BLaER1 treated with 17β-estradiol and CSF1 and Interleukin-3, amounts not matched to agents 10 nM and 100 nM (cell line): ENCODE measurements around the gene ZNF653.

Experiments
- H3K27ac ChIP-seq, 11 experiments: shearing (Covaris generic); formaldehyde crosslinking; 2 replicates each; pipeline ENCODE4 v1.8.1; 2022
- H3K27me3 ChIP-seq, 11 experiments: shearing (Covaris generic); formaldehyde crosslinking; 2 replicates each; pipeline ENCODE4 v1.8.1; 2022
- H3K36me3 ChIP-seq, 11 experiments: shearing (Covaris generic); formaldehyde crosslinking; 2 replicates each; pipeline ENCODE4 v1.8.1; 2022
- H3K4me1 ChIP-seq, 10 experiments: shearing (Covaris generic); formaldehyde crosslinking; 2 replicates each; pipeline ENCODE4 v1.8.1; 2022
- H3K4me2 ChIP-seq, 11 experiments: shearing (Covaris generic); formaldehyde crosslinking; 2 replicates each; pipeline ENCODE4 v1.8.1; 2022
- H3K4me3 ChIP-seq, 10 experiments: shearing (Covaris generic); formaldehyde crosslinking; 2 replicates each; pipeline ENCODE4 v1.8.1; 2022
- H3K9ac ChIP-seq, 11 experiments: shearing (Covaris generic); formaldehyde crosslinking; 2 replicates each; pipeline ENCODE4 v1.8.1; 2022
- H3K9me3 ChIP-seq, 11 experiments: shearing (Covaris generic); formaldehyde crosslinking; replicated peaks in 1 of 11; 2 replicates each; pipeline ENCODE4 v1.8.1; 2022
- H4K20me1 ChIP-seq, 11 experiments: shearing (Covaris generic); formaldehyde crosslinking; 2 replicates each; pipeline ENCODE4 v1.8.1; 2022
- Cebpa-rat ChIP-seq, 11 experiments: shearing (Covaris generic); IDR thresholded peaks; 2 replicates each; pipeline ENCODE4 v1.8.1; 2022

Gene ZNF653, protein sequence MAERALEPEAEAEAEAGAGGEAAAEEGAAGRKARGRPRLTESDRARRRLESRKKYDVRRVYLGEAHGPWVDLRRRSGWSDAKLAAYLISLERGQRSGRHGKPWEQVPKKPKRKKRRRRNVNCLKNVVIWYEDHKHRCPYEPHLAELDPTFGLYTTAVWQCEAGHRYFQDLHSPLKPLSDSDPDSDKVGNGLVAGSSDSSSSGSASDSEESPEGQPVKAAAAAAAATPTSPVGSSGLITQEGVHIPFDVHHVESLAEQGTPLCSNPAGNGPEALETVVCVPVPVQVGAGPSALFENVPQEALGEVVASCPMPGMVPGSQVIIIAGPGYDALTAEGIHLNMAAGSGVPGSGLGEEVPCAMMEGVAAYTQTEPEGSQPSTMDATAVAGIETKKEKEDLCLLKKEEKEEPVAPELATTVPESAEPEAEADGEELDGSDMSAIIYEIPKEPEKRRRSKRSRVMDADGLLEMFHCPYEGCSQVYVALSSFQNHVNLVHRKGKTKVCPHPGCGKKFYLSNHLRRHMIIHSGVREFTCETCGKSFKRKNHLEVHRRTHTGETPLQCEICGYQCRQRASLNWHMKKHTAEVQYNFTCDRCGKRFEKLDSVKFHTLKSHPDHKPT

DNA sequence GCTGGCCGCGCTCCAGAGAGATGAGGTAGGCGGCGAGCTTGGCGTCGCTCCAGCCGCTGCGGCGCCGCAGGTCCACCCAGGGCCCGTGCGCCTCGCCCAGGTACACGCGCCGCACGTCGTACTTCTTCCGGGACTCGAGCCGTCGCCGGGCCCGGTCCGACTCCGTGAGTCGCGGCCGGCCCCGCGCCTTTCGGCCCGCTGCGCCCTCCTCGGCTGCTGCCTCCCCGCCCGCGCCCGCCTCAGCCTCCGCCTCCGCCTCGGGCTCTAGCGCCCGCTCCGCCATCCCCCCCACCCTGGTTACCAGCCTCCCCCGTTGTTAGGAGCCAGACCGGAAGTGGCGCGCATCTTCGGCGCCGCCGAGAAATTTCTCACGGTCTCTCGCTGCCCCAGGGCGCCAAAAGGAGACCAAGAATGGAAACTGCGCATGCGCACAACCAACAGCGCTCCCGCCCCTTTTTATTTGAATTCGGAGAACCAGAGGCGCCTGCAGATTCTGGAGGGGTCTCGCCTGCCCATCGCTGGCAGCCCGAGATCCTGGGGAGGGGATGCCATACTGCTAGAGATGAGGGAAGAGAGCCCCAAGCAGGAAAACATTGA lies at the start of gene ZNF653:
ZNF653 (minus strand) TSS at position 336 of the 597 bp plus-strand sequence; CDS start at position 283, 53 bp downstream.
- H3K9me3 ChIP-seq, result no peaks in the 10 kb centered on the region
- peaks cover 0 to 33% (median 6%) of the 10 kb centered on the region in 11 experiments; a peak in 9 of 22 replicates for H3K36me3 ChIP-seq
- H3K27ac ChIP-seq, result peak within 1 kb of the TSS; percentile 78 to 92 (median 88)
- H3K4me1 ChIP-seq, result peaks cover 18 to 27% (median 22%) of the 10 kb centered on the region in 10 experiments
- H3K4me2 ChIP-seq, result peak within 1 kb of the TSS; percentile 88 to 99 (median 91)
- H3K4me3 ChIP-seq, result peak within 1 kb of the TSS; percentile 76 to 97 (median 86)
- TF ChIP-seq Cebpa-rat (IDR thresholded peaks at IDR 0.05), result no peak
- H4K20me1 ChIP-seq, result peaks cover 0 to 7% (median 0%) of the 10 kb centered on the region in 11 experiments; a peak in 2 of 22 replicates
- H3K27me3 ChIP-seq, result no peaks in the 10 kb centered on the region
- peak within 1 kb of the TSS; percentile 82 to 94 (median 89) for H3K9ac ChIP-seq

DNA sequence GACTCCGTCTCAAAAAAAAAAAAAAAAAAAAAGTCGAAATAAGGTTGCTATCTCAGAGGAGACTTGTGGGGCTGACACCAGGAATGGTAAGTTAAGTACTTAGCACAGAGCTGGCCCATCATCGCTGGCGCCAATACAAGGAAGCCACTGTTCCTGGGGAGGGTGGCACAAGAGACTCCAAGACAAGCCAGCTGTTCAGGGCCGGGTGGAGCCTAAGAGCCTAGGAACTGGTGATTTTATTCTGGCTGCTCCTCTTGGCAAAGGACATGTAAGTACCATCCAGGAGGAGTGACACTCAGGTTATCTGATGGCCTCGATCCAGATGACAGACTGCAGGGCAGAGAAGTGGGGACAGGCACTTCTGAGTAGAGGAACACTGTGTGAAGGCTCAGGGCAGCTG lies 49.6 kb upstream of the ZNF653 start:
- Histone ChIP-seq H3K36me3 (peaks cover 24 to 58% (median 43%) of the 10 kb centered on the region in 11 experiments; a peak in 21 of 22 replicates), H3K27me3 (no peaks in the 10 kb centered on the region), H3K9ac (peak overlapping the region in 1 of 11 experiments; percentile 24; a peak in 1 of 22 replicates), H3K9me3 (no peaks in the 10 kb centered on the region), H3K4me3 (no peak overlapping the region), H4K20me1 (peaks cover 50 to 77% (median 68%) of the 10 kb centered on the region in 11 experiments; a peak in 21 of 22 replicates), H3K4me2 (peak overlapping the region in 10 of 11 experiments; percentile 1 to 88 (median 42); a peak in 5 of 22 replicates), H3K4me1 (peaks cover 41 to 75% (median 68%) of the 10 kb centered on the region in 10 experiments), H3K27ac (no peak overlapping the region)
- no peak for TF ChIP-seq Cebpa-rat (IDR thresholded peaks at IDR 0.05)

DNA sequence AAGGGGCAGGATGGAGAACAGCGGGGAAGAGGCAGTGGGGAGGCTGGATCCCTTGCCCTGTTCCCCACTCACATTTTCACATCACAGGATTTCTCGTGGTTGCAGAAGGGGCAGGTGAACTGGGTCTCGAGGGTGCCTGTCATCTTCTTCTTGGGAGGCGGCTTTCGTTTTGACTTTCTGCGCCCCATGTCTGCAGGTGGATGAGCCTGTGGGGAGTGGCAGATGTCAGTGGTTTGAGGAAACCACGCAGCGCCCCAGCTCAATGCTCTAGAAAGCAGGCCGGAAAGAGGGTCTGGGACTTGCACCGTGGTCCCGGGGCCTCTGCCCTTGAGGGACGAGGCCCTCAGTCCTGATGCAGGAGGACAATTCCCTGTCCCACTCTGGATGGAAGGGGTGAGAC lies 48.5 kb upstream of the ZNF653 start:
- H3K4me1 ChIP-seq, result peaks cover 32 to 66% (median 59%) of the 10 kb centered on the region in 10 experiments
- H3K27ac ChIP-seq, result no peak overlapping the region; a peak in 1 of 22 replicates
- TF ChIP-seq Cebpa-rat (IDR thresholded peaks at IDR 0.05), result no peak
- no peaks in the 10 kb centered on the region for H3K9me3 ChIP-seq
- peak overlapping the region in 10 of 11 experiments; percentile 15 to 88 (median 68); a peak in 20 of 22 replicates for H3K4me2 ChIP-seq
- peaks cover 24 to 58% (median 43%) of the 10 kb centered on the region in 11 experiments; a peak in 21 of 22 replicates for H3K36me3 ChIP-seq
- H3K27me3 ChIP-seq, result no peaks in the 10 kb centered on the region
- H4K20me1 ChIP-seq, result peaks cover 50 to 77% (median 68%) of the 10 kb centered on the region in 11 experiments; a peak in 21 of 22 replicates
- no peak overlapping the region for H3K4me3 ChIP-seq
- peak overlapping the region in 6 of 11 experiments; percentile 10 to 52 (median 16); a peak in 7 of 22 replicates for H3K9ac ChIP-seq

DNA sequence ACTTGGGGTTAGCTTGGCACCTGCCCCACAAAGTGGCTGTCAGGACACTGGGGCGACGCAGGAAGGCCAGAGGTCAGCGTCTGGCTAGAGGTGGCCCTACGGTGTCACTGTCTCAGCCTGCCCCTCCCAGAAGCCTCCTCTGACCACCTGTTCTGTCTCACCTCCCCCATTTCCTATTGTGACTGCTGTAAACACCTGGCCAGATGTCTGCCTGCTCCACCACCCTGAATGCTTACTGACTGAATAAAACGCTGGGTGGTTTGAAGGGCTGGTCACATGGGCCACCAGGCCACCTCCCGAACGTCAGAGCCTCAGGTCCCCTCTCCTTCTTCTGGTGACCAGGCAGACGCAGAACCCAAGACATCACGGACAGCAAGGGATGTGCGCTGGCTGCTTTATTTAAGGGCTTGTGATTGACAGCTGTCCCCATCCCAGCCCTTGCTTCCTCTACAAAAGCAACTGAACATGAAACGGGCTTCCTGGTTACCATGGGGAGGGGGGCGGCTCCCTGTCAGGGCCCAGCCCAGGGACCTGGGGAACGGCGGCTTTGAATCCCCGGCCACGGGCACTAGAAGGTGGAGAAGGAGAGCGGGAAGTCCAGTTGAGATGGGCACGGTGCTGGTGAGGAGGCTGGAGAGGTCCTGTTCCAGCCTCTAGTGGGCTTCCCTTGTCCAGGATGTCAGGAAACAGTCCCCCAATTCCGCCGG lies 47.2 kb upstream of the ZNF653 start:
- Histone ChIP-seq H3K9ac (peak overlapping the region in 5 of 11 experiments; percentile 7 to 56 (median 45); a peak in 6 of 22 replicates), H3K9me3 (no peaks in the 10 kb centered on the region), H3K27me3 (no peaks in the 10 kb centered on the region), H4K20me1 (peaks cover 45 to 67% (median 59%) of the 10 kb centered on the region in 11 experiments; a peak in 21 of 22 replicates), H3K27ac (no peak overlapping the region), H3K4me3 (no peak overlapping the region), H3K36me3 (peaks cover 24 to 58% (median 43%) of the 10 kb centered on the region in 11 experiments; a peak in 21 of 22 replicates), H3K4me2 (peak overlapping the region in 9 of 11 experiments; percentile 35 to 88 (median 69); a peak in 17 of 22 replicates), H3K4me1 (peaks cover 25 to 58% (median 52%) of the 10 kb centered on the region in 10 experiments)
- TF ChIP-seq Cebpa-rat (IDR thresholded peaks at IDR 0.05), result no peak

DNA sequence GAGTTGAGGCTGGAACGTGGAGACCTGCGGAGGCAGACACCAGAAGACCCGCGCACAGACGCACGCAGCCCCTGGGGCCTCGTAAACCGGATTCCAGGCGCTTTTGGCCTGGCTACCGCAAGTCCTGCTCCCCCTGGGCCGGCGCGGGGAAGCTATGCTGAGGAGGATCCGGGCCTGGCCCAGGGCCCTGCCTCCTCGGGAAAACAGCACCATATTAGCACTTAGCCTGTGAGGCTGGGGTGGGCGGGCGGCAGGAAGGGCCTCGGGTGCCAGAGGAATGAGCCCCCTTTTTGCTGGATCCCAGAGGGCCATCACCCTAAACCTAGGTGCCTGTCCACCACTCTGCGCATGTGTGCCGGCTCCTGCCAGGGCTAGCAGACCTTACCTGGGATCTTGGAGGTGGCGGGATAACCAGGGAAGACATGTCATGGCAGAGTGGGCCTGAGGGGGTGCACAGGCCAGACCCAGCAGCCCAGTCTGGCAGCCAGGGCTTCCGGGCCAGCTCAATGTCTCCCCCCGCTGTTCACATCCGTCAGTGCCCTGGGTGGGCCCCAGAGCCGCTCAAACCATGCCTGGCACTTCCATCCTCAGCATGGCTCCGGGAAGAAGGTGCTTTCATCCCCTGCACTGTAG lies 46.1 kb upstream of the ZNF653 start:
- Histone ChIP-seq H3K4me2 (peak overlapping the region in 4 of 11 experiments; percentile 66 to 88 (median 72); a peak in 5 of 22 replicates), H3K27ac (no peak overlapping the region), H3K9ac (peak overlapping the region in 2 of 11 experiments; percentile 45 to 56; a peak in 1 of 22 replicates), H4K20me1 (peaks cover 37 to 56% (median 48%) of the 10 kb centered on the region in 11 experiments; a peak in 21 of 22 replicates), H3K4me1 (peaks cover 14 to 48% (median 41%) of the 10 kb centered on the region in 10 experiments; a peak in 19 of 20 replicates), H3K4me3 (no peak overlapping the region), H3K36me3 (peaks cover 24 to 53% (median 39%) of the 10 kb centered on the region in 11 experiments; a peak in 21 of 22 replicates), H3K27me3 (no peaks in the 10 kb centered on the region), H3K9me3 (no peaks in the 10 kb centered on the region)
- no peak for TF ChIP-seq Cebpa-rat (IDR thresholded peaks at IDR 0.05)

DNA sequence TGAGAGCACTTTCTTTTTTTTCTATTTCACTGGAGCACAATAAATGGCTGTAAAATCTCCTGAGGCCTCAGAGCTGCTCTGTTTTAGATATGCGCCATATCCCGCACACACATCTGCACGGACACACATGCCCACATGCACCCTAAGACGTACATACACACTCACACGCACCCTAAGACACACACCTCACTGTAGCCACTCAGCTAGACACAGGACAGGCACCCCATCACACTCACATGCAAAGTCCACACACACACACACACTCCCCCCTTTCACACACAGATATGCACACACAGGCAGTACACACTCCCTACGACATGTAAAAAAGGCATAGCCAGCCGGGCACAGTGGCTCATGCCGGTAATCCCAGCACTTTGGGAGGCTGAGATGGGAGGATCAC lies 44.6 kb upstream of the ZNF653 start:
- peaks cover 24 to 40% (median 34%) of the 10 kb centered on the region in 11 experiments; a peak in 21 of 22 replicates for H3K36me3 ChIP-seq
- peaks cover 0 to 35% (median 31%) of the 10 kb centered on the region in 10 experiments; a peak in 17 of 20 replicates for H3K4me1 ChIP-seq
- no peak overlapping the region for H3K4me3 ChIP-seq
- TF ChIP-seq Cebpa-rat (IDR thresholded peaks at IDR 0.05), result no peak
- H3K9me3 ChIP-seq, result no peaks in the 10 kb centered on the region
- no peak overlapping the region for H3K4me2 ChIP-seq
- peaks cover 23 to 42% (median 34%) of the 10 kb centered on the region in 11 experiments; a peak in 21 of 22 replicates for H4K20me1 ChIP-seq
- H3K27me3 ChIP-seq, result no peaks in the 10 kb centered on the region
- H3K27ac ChIP-seq, result no peak overlapping the region
- H3K9ac ChIP-seq, result no peak overlapping the region

DNA sequence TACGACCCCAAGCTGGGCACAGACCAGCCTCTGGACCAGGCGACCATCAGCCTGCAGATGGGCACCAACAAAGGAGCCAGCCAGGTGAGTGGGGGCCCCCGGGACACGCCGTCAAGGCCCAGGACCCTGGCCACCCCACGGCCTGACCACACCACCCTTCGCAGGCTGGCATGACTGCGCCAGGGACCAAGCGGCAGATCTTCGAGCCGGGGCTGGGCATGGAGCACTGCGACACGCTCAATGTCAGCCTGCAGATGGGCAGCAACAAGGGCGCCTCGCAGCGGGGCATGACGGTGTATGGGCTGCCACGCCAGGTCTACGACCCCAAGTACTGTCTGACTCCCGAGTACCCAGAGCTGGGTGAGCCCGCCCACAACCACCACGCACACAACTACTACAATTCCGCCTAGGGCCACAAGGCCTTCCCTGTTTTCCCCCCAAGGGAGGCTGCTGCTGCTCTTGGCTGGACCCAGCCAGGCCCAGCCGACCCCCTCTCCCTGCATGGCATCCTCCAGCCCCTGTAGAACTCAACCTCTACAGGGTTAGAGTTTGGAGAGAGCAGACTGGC lies 43.8 kb upstream of the ZNF653 start:
- Histone ChIP-seq H3K9ac (no peak overlapping the region), H3K9me3 (no peaks in the 10 kb centered on the region), H3K4me3 (no peak overlapping the region), H3K4me2 (no peak overlapping the region), H3K4me1 (peaks cover 0 to 29% (median 25%) of the 10 kb centered on the region in 10 experiments; a peak in 17 of 20 replicates), H3K27ac (no peak overlapping the region), H3K36me3 (peaks cover 19 to 35% (median 28%) of the 10 kb centered on the region in 11 experiments; a peak in 21 of 22 replicates), H3K27me3 (no peaks in the 10 kb centered on the region), H4K20me1 (peaks cover 15 to 34% (median 26%) of the 10 kb centered on the region in 11 experiments; a peak in 21 of 22 replicates)
- no peak for TF ChIP-seq Cebpa-rat (IDR thresholded peaks at IDR 0.05)
